H1 (cell line): Measurements from ENCODE around the gene TMEM178B. TPM values are rescaled to one million over a fixed set of nuclear protein-coding genes. Genes with fewer than 3 reads are reported as not detected.

Source experiments
- CBX5 ChIP-seq: fragments of 300-800, 300-1000 bp; sonication (generic); IDR thresholded peaks from 2 replicates; pipeline ENCODE4 v1.7.1; 2016; ENCODE audit warnings: antibody characterized with exemption, low read length, low read depth
- EP300 ChIP-seq, 2 experiments: IDR thresholded peaks; 1 replicate in 1 of 2; 2 replicates in 1 of 2; pipeline ENCODE4 v1.6.1; 2011 to 2012; ENCODE audit warnings: low read depth in 2 of 2, low read length in 2 of 2, mild to moderate bottlenecking in 2 of 2, borderline replicate concordance in 1 of 2, inconsistent platforms in 1 of 2, moderate library complexity in 1 of 2
- JUN ChIP-seq: IDR thresholded peaks from 2 replicates; pipeline ENCODE4 v1.6.1; 2011; ENCODE audit warnings: low read depth, mild to moderate bottlenecking, improper control_type of control experiment, low read length
- KDM5A ChIP-seq: fragments of 200-600 bp; IDR thresholded peaks from 2 replicates; pipeline ENCODE4 v1.7.1; 2012; ENCODE audit warnings: mild to moderate bottlenecking, low read length, inconsistent platforms, mixed read lengths
- SRF ChIP-seq: IDR thresholded peaks from 2 replicates; pipeline ENCODE4 v1.6.1; 2011; ENCODE audit warnings: mild to moderate bottlenecking, low read depth, low read length, moderate library complexity
- TCF12 ChIP-seq: IDR thresholded peaks from 2 replicates; pipeline ENCODE4 v1.6.1; 2011; ENCODE audit warnings: low read depth, mild to moderate bottlenecking, low read length
- polyA plus RNA-seq, 7 experiments: library from polyadenylated mRNA; depleted of rRNA in 3 of 7; stranded (reverse) in 5 of 7; unstranded in 2 of 7; fragments of >200 nt in 5 of 7; fragments of 200-250 nt in 2 of 7; gene quantifications; 1 replicate in 5 of 7; 2 replicates in 1 of 7; 4 replicates in 1 of 7; pipeline versions ENCODE4 v1.2.1 to v1.2.3, GENCODE V29; 2011 to 2013; ENCODE audit warnings: missing spikeins in 2 of 7, mixed read lengths in 2 of 7
- total RNA-seq: library from RNA; stranded (reverse); fragmentation: NEBNext Ultra II Directional; extraction: Animal tissue kit (Norgen Biotek cat#: 25700); gene quantifications from 2 replicates; pipeline ENCODE4 v1.2.1, GENCODE V29; 2021
- TF ChIP-seq, protein P1 (sequence below), 3 experiments: IDR thresholded peaks; 1 replicate in 2 of 3; 2 replicates in 1 of 3; pipeline versions ENCODE4 v1.5.1 to v1.6.1; 2011; ENCODE audit warnings: low read length in 3 of 3, mild to moderate bottlenecking in 3 of 3, inconsistent platforms in 2 of 3, low read depth in 1 of 3, moderate library complexity in 1 of 3; ENCODE audit not compliant: insufficient read depth in 1 of 3; ENCODE audit errors: control extremely low read depth in 1 of 3
- TF ChIP-seq, protein P2 (sequence below): fragments of 300-600 bp; sonication (generic); IDR thresholded peaks from 2 replicates; pipeline ENCODE4 v1.7.1; 2012; ENCODE audit warnings: low read length, moderate library complexity, mild to moderate bottlenecking, inconsistent platforms; ENCODE audit not compliant: insufficient replicate concordance

Gene TMEM178B
- total and polyA plus RNA-seq, 2 of the 8 experiments (the other 6 are each of a cell fraction or from before 2014, with no cell fraction given): 5.3 to 18.1 TPM

DNA sequence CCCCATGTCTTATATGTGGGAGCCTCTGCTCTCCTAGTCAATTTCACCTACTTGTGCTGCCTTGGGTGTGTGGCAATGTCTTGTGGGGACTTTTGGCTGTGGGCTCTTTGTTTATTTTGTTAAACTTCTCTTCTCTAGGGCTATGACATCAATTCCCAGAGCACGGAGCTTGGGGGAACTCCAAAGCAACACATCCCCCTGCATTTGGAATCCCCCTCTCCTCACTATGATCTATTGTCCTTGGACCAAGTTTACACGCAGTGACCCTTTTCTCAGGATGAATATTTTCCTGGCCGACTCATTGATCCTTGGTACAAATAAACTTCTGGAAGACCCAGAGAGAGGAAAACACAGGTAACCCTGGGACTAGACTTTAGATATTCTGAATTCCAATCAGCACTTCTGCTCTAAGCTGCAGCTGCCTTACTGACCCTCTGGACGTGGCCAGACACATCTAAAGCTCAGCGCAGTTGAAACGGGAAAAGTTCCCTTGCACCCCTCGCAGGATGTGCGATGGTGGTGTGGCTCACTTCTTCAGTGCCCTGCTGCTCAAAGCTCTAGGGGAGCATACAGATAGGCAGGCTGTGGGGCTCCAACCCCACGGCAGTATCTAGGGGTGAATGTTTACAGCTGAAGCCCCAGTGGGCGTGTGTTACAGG is 110.8 kb downstream of the TMEM178B start (continued):
- TF ChIP-seq, protein P1, sequence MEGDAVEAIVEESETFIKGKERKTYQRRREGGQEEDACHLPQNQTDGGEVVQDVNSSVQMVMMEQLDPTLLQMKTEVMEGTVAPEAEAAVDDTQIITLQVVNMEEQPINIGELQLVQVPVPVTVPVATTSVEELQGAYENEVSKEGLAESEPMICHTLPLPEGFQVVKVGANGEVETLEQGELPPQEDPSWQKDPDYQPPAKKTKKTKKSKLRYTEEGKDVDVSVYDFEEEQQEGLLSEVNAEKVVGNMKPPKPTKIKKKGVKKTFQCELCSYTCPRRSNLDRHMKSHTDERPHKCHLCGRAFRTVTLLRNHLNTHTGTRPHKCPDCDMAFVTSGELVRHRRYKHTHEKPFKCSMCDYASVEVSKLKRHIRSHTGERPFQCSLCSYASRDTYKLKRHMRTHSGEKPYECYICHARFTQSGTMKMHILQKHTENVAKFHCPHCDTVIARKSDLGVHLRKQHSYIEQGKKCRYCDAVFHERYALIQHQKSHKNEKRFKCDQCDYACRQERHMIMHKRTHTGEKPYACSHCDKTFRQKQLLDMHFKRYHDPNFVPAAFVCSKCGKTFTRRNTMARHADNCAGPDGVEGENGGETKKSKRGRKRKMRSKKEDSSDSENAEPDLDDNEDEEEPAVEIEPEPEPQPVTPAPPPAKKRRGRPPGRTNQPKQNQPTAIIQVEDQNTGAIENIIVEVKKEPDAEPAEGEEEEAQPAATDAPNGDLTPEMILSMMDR (IDR thresholded peaks at IDR 0.05; ENCODE audit: control extremely low read depth in 1 of 3, insufficient read depth in 1 of 3, low read depth in 1 of 3, low read length in 3 of 3): no peak
- TF ChIP-seq, protein P2, sequence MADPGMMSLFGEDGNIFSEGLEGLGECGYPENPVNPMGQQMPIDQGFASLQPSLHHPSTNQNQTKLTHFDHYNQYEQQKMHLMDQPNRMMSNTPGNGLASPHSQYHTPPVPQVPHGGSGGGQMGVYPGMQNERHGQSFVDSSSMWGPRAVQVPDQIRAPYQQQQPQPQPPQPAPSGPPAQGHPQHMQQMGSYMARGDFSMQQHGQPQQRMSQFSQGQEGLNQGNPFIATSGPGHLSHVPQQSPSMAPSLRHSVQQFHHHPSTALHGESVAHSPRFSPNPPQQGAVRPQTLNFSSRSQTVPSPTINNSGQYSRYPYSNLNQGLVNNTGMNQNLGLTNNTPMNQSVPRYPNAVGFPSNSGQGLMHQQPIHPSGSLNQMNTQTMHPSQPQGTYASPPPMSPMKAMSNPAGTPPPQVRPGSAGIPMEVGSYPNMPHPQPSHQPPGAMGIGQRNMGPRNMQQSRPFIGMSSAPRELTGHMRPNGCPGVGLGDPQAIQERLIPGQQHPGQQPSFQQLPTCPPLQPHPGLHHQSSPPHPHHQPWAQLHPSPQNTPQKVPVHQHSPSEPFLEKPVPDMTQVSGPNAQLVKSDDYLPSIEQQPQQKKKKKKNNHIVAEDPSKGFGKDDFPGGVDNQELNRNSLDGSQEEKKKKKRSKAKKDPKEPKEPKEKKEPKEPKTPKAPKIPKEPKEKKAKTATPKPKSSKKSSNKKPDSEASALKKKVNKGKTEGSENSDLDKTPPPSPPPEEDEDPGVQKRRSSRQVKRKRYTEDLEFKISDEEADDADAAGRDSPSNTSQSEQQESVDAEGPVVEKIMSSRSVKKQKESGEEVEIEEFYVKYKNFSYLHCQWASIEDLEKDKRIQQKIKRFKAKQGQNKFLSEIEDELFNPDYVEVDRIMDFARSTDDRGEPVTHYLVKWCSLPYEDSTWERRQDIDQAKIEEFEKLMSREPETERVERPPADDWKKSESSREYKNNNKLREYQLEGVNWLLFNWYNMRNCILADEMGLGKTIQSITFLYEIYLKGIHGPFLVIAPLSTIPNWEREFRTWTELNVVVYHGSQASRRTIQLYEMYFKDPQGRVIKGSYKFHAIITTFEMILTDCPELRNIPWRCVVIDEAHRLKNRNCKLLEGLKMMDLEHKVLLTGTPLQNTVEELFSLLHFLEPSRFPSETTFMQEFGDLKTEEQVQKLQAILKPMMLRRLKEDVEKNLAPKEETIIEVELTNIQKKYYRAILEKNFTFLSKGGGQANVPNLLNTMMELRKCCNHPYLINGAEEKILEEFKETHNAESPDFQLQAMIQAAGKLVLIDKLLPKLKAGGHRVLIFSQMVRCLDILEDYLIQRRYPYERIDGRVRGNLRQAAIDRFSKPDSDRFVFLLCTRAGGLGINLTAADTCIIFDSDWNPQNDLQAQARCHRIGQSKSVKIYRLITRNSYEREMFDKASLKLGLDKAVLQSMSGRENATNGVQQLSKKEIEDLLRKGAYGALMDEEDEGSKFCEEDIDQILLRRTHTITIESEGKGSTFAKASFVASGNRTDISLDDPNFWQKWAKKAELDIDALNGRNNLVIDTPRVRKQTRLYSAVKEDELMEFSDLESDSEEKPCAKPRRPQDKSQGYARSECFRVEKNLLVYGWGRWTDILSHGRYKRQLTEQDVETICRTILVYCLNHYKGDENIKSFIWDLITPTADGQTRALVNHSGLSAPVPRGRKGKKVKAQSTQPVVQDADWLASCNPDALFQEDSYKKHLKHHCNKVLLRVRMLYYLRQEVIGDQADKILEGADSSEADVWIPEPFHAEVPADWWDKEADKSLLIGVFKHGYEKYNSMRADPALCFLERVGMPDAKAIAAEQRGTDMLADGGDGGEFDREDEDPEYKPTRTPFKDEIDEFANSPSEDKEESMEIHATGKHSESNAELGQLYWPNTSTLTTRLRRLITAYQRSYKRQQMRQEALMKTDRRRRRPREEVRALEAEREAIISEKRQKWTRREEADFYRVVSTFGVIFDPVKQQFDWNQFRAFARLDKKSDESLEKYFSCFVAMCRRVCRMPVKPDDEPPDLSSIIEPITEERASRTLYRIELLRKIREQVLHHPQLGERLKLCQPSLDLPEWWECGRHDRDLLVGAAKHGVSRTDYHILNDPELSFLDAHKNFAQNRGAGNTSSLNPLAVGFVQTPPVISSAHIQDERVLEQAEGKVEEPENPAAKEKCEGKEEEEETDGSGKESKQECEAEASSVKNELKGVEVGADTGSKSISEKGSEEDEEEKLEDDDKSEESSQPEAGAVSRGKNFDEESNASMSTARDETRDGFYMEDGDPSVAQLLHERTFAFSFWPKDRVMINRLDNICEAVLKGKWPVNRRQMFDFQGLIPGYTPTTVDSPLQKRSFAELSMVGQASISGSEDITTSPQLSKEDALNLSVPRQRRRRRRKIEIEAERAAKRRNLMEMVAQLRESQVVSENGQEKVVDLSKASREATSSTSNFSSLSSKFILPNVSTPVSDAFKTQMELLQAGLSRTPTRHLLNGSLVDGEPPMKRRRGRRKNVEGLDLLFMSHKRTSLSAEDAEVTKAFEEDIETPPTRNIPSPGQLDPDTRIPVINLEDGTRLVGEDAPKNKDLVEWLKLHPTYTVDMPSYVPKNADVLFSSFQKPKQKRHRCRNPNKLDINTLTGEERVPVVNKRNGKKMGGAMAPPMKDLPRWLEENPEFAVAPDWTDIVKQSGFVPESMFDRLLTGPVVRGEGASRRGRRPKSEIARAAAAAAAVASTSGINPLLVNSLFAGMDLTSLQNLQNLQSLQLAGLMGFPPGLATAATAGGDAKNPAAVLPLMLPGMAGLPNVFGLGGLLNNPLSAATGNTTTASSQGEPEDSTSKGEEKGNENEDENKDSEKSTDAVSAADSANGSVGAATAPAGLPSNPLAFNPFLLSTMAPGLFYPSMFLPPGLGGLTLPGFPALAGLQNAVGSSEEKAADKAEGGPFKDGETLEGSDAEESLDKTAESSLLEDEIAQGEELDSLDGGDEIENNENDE: no peak
- TF ChIP-seq EP300 (IDR thresholded peaks at IDR 0.05; ENCODE audit: borderline replicate concordance in 1 of 2, low read depth in 2 of 2, low read length in 2 of 2) (no peak), SRF (no peak), KDM5A (no peak), TCF12 (no peak), CBX5 (no peak), JUN (no peak)
